Stomach (tissue), 4 donors: ENCODE measurements around the gene ATXN7L1.

Experiments used
- CTCF ChIP-seq, 7 experiments: fragments of 450-650 bp in 4 of 7; fragments of 200-600 bp in 3 of 7; sonication (generic) in 3 of 7; IDR thresholded peaks; one replicate each; pipeline ENCODE4 v1.5.1; 2016 to 2019; ENCODE audit warnings: antibody characterized with exemption in 7 of 7, control low read depth in 2 of 7, mild to moderate bottlenecking in 1 of 7
- EP300 ChIP-seq: sonication (generic); formaldehyde crosslinking; IDR thresholded peaks from one replicate; pipeline ENCODE4 v1.6.1; 2017; ENCODE audit warnings: antibody characterized with exemption
- POLR2AphosphoS5 ChIP-seq, 3 donors: sonication (generic); formaldehyde crosslinking; IDR thresholded peaks; one replicate each; pipeline ENCODE4 v1.6.1; 2016; ENCODE audit warnings: antibody characterized with exemption in 3 of 3

GRCh38 chr7:105638334-105638733 lies 238.1 kb downstream of the ATXN7L1 start:
- TF ChIP-seq CTCF (IDR thresholded peaks at IDR 0.05) (no peak), POLR2AphosphoS5 (IDR thresholded peaks at IDR 0.05) (no peak), EP300 (no peak)
